Hypothalamus (tissue), 51 donors: ENCODE data around the gene EPB41L2.
A peak's percentile ranks its signal among the peaks of the same experiment; 100 is the strongest.

Experiments used
- DNase-seq, 51 donors: peaks; one replicate each; lab custom pipeline; 2025; lab: John Stamatoyannopoulos, UW

EPB41L2 gene

DNA sequence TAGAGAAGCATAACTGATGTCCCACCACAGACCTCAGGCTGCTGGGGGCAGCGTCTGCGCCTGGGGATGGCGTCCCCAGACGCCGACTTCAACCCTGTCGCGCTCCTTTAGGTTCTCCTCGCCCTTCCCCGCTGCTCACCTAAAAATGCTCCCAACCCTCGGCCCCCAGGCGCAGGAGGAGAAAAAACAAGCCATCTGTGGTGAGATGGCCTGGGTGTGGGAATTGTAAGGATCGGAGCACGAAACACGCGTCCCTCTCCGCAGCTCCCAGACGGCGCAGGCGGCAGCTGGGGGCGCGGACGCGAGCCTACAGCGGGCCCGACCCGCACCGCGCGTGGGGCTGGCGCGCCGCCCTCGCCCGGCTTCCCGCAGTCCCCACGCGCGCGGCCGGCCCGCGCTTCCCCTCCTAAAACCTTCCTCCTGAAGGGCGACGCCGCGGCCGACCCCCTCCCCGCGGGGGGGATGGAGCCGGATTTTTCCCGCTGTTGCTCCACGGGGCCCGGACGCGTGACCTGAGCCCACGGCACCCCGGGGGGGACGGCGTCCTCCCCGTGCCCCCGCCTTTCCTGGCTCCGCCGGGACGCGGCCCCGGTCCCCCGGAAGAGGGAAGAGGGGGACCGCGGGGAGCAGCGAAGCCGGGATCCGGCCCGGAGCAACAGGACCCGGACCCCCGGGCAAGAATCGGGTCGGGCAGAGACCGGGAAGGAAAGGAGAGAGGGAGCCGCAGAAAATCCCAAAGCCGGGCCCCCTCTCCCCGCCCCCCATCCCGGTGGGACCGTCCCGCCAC, 611 bp downstream of the EPB41L2 start:
- peak in 29 of 51 donors; percentile 10 to 65 (median 36) for DNase-seq

DNA sequence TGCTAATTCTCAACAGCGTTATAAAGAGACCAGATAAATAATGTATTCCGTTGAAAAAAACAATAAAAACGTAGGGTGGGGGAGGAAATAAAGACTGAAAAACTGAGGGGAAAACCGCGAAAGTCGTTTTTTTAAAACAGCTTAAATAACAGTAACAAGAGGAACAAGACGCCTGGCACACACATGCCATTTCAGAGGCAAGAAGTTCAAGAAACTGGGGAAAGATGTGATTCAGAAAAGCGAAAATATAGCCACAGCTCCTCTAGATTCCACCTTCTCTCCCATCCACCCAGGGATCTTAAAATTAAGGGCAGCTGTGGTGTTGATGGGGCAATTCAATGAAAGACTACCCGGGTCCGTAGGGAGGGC, 1.3 kb downstream of the EPB41L2 start:
- DNase-seq = peak in 1 of 51 donors; percentile 45

DNA sequence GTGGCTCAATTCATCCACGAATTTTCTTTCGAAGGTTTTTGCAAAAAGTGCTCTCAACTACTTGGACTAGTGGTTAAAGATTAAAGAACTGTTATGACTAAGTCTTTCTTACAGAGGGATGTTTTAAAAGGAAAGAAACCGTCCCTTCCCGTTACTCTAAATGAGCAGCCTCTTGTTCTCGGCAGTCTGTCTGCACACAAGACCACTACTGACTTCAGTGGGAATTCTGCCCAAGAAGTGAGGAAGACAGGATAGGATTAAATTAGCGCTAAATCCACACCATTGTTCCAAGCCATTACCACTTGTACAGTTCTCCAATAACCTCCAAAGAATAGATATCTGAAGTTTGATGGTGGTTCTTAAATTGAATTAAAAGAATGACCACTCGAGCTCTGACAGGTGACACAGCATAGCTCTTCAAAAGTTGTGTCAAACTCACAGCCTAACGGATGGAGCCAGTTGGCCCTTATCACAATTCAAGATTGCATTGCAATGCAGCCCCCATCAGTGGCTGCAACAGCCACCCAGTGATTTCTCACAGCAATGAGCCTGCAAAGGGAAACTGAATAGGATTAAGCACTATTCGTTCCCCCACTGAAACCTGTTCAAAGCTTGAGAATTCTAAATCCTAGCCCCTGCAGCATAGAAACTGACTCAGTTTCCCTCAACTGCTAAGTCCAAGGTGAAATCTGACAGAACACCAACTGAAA, 1.8 kb downstream of the EPB41L2 start:
- DNase-seq = peak in 13 of 51 donors; percentile 1 to 63 (median 5)

DNA sequence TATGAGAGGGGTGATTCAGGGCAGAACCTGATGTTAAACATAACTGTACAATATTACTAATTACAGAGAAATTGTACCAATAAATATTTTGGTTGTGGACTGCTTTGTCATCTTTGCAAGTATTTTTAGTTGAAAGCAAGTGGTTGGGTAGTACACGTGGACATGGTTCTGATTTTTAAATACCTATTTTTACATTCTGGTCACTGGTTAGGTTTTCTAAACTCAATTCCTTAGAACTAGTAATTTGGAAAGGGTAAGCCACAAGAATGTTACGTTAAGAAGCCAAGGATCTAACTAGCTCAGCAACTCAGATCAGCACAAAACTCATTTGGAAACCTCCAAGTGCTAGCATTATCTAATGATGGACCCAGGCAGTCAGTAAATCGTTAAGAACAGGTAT, 2.7 kb downstream of the EPB41L2 start:
- DNase-seq = peak in 1 of 51 donors; percentile 40

GRCh38 chr6:131059486-131059885, 3.6 kb downstream of the EPB41L2 start:
- DNase-seq = peak in 1 of 51 donors; percentile 30

GRCh38 chr6:131058236-131058635, 4.8 kb downstream of the EPB41L2 start:
- DNase-seq = no peak

- no peak for DNase-seq
These were observed 8.4 kb downstream of the EPB41L2 start for GRCh38 chr6:131054392-131055250.

- no peak for DNase-seq
These were observed 9.4 kb downstream of the EPB41L2 start for GRCh38 chr6:131053546-131054240.

GRCh38 chr6:131052181-131052580, 10.9 kb downstream of the EPB41L2 start:
- no peak for DNase-seq

- DNase-seq = no peak
These were observed 11.7 kb downstream of the EPB41L2 start for GRCh38 chr6:131051341-131051740.

- DNase-seq = no peak
These were observed 13.4 kb downstream of the EPB41L2 start for GRCh38 chr6:131049608-131050007.

DNA sequence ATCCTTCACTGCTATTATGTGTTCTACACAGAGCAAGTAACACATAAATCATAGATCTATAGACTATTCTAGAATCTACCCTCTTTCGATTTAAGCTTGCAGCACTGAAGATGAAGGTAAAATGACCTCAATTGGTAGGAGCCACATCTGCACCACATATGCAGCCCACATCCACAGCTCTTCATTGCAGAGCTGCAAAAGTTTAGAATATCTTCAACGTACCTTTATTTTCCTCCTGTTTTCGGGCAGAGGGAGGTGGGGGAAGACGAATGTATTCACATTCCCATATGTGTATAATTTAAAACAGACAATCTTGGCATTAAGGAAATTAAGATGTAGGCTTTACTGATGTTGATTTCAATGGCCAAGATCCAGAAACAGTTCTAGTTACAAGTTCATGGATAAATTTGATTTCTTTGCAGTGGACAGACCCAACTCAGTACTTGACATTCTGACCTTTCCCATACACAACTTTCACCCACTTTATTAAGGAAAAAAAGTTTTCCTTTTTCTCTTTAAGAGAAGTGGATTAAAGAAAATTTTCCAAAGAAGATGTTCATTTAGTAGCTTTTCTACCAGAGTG, 14.0 kb downstream of the EPB41L2 start:
- no peak for DNase-seq

DNA sequence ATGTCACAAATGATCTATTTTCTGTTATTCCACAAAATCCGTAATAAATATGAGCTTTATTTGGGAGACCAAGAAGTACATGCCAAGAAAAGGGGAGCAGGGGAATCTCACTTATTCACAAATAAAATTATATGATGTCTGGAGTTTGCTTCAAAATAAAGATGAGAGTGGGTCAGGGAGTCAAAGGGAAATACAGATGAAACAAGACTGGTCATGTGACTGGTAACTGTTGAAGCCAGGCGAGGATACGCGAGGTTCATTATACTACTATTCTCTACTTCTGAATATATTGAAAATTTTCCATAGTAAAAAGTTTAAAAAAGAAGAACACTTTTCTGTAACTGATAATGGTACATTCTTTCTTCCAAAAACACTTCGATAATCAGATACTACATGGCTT, 14.6 kb downstream of the EPB41L2 start:
- no peak for DNase-seq

GRCh38 chr6:131045139-131045538, 17.9 kb downstream of the EPB41L2 start:
- DNase-seq = no peak

GRCh38 chr6:131043902-131044447, 19.1 kb downstream of the EPB41L2 start:
- no peak for DNase-seq

DNA sequence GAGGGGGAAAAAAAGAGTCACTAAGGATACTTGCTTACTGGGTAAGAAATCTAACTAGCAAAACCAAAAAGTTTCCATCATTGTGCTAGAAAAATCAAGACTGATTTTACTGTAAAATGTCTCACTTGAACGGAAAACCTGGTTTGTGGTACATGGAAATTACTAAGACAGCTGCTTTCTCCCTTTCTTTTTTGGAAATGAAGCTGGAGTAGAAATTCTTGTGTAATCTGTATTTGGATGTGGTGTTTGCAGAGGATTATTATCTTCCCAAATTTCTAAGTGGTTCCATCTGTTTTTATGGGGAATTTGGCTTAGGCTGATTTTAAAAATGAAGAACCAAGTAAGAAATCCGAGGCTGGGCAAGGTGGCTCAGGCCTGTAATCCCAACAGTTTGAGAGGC, 20.4 kb downstream of the EPB41L2 start:
- no peak for DNase-seq

DNA sequence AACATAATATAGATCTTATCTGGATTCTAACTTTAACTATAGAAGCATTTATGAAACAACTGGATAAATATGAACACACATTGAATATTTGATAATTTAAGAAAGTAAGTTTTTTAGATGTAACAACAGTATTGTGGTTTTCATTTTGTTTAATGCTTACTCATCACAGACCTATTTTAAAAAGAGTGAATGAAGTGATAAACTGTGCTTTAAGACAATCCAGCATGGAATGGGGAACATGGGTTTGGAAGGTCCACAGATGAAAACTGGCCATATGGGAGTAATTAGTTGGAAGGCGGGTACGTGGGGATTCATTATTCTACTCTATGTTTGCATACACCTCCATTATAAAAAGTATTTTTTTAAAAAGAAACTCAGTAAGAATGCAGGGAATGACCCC, 21.2 kb downstream of the EPB41L2 start:
- no peak for DNase-seq

DNA sequence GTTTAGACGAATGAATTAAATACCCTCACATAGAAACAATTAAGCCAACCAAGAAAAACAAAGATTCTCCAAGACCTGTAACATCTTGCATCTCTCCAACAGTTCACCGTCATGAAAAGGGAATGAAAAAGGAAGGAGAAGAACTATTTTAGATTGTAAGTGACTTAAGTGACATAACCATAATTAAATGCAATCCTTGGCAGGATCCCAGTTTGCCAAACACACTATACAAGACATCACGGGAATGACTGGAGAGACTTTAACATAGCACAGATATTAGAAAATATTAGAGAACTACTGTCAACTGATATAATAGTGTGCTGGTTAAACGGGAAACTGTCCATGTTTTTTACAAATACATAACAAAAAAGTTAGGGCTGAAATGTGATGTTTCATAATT, 22.2 kb downstream of the EPB41L2 start:
- DNase-seq = peak in 1 of 51 donors; percentile 4

DNA sequence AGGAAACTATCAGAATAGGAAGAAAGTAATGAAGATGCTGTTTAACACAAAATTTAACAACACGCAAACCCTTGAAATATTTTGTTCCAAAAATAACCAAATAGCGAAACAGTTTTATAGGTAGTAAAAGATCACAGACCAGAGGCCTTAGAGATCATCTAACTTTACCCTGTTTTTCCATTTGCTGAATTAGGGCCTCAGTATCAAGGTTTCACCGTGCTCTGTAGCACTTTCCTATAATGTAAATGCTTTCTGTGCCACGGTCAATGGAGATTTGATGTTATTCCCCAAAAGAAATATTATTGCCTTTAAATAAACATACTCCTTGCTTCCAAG, 23.7 kb downstream of the EPB41L2 start:
- DNase-seq = no peak
